Vagina (tissue), 2 donors: ENCODE measurements around the gene TRIP13.

ENCODE experiments used
- CTCF ChIP-seq, 3 experiments: fragments of 450-650 bp in 2 of 3; fragments of 200-600 bp in 1 of 3; sonication (generic) in 1 of 3; IDR thresholded peaks; one replicate each; pipeline ENCODE4 v1.5.1; 2017 to 2019; ENCODE audit warnings: antibody characterized with exemption in 3 of 3, mild to moderate bottlenecking in 2 of 3, moderate library complexity in 2 of 3
- POLR2A ChIP-seq, 2 donors: fragments of 450-650 bp; IDR thresholded peaks; one replicate each; pipeline ENCODE4 v1.6.1; 2017; ENCODE audit warnings: antibody characterized with exemption in 2 of 2, mild to moderate bottlenecking in 2 of 2, moderate library complexity in 2 of 2

- TF ChIP-seq CTCF (IDR thresholded peaks at IDR 0.05) (no peak), POLR2A (IDR thresholded peaks at IDR 0.05) (no peak)
These were observed 21.7 kb upstream of the TRIP13 start for GRCh38 chr5:870956-871355.
